ENCODE data around the gene IKBIP.

DNA sequence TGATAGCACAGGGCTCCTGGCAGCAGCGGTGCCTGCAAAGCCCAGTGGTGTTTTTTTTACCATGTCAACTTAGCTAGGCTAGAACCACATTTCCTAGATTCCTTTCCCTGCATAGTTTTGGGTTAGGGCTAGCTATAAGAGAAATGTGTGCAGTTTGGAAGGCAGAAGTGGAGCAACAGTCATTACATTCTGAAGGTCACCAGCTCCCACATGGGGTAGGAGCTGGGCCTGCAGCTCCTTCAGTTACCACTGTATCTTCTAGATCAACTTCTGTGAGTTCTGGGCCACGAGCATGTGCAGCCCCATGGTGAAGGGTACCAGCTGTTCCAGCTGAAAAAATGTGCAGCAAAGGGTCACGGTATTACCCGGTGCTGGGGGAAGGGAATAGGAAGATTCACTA lies 53.4 kb downstream of the IKBIP start:
- no peak for TF ChIP-seq EZH2 (IDR thresholded peaks at IDR 0.05)
- TF ChIP-seq POLR2AphosphoS5 (IDR thresholded peaks at IDR 0.05; ENCODE audit: borderline replicate concordance, low read depth, low read length), result no peak

Data from SK-N-MC (cell line).